ENCODE results near the gene DUSP1.

Gene DUSP1

DNA sequence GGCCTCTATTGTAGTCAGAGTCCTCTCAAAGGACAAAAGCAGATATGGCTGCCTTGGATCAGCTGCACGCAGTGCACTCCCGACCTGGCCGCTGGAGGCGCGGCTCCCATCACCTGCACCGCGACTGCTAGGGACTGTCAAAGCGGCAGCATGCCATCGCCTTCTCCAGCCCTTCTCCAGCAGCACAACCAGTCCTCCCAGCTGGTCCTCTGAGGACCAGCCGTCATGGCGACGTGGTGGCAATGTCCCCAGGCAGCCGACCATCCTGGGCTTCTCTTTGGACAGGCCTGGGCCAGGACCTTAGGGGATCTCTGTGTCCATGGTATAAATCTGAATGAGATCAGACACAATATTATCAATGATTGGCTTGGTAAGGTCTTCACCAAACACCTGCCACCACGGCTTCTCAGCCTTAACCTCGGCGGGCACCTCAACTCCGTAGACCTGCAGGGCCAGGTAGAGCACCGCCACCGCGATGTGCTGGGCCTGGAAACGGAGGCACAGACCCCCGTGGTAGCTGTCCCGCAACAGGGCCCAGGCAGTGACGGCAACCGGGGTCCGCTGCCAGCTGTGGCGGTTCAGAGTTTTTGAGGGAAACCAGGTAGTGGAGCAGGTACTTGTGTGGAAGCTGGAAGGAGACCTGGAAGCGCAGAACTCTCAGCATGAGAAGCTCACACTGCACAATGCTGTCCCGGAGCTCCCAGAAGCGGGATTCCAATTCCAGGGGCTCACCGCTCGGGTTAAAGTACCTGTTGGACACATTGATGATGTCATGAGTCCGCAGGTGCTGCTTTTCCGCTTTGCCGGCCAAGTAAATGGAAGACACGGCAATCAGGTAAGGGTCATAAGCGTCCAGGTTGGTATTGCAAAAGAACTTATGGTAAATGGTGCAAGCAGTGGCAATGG lies 8.5 kb downstream of the DUSP1 start:
- DNase-seq = no peak

GRCh38 chr5:172760959-172761358 lies 10.0 kb downstream of the DUSP1 start:
- no peak for DNase-seq

DNA sequence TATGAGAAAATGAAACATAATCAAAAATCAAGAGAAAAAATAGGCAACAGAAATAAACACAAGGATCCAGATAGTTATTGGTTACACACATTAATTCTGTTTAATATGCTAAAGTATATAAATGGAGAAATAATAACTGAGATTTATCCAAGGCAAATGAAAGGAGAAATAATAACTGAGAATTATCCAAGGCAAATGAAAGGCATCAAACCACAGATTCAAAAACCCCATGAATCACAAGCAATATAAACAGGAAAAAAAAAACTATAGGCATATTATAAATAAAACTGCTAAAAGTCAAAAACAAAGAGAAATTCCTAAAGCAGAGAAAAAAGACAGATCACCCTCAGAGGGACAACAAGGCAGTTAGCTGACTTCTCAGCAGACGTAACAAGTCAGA lies 10.9 kb downstream of the DUSP1 start:
- DNase-seq = no peak

- DNase-seq = peak; percentile 45
Measured at GRCh38 chr5:172758834-172759149, 12.2 kb downstream of the DUSP1 start.

DNA sequence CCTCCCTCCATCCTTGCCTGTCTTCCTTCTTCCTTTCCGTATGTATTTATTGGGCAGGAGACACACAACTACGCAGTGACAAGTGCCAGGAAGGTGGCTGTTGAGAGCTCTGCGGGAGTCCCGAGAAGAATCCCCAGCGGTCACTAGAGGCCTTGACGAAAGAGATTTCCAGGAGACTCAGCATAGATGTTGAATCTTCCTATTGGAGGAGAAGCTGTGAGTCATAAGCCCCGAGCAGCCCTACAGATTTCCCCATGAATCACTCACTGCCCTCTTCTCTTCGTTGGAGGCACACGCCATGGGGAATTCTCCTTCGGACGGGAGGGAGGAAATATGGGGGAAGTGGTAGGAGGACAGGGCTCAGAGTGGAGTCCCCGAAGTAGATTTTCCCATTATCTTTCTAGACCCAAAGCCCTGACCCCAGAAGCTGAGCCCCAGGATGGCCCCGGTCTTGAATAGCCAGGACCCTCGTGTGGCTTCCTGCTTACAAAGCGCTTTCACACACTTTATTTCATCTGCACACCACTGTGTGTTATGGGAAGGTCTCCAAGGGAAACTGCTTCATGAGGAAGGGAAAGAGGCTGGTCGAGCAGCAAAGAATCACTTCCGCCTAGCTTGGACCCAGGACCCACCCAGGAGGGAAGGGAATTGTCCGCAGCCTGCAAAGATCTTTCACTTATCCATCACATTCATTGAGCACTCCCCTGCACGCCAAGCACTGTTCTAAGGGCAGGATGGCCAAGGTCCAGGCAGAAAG lies 12.7 kb downstream of the DUSP1 start:
- no peak for DNase-seq

GRCh38 chr5:172757394-172758010 lies 13.5 kb downstream of the DUSP1 start:
- no peak for DNase-seq

- DNase-seq = no peak
Measured at GRCh38 chr5:172756764-172757393, 14.1 kb downstream of the DUSP1 start.

DNA sequence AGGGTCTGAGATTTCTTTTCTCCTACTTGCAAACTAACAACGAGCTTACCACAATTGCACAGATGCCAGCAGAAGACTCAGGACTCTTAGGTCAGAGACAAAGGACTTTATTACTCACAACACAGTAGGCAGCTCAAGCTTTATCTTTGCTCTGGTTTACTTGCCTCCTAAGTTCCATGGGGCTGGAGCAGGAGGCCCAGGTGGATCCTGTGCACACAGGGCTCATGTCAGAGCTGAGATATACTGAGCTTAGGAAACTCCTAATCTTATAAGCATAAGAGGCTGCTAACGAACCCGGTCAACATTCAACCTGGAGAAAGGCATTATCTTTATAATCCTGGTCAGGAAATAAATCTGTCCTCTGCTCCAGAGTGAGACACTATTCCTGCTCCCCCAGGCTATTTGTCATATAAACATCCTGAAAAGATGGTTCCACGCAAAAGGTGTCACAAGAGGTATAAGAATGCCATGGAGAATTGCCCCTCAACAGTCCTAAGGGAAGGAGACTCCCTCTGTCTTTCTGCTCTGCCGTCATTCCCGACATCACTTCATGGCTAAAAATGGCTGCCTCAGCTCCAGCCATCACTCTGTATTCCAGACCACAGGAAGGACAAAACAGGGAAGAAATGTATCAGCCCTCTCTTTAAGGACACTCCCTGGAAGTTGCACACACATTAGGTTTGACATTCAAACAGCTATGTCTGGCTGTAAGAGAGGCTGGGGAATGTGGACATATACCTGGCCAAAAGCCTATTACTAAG lies 16.2 kb downstream of the DUSP1 start:
- no peak for DNase-seq

GRCh38 chr5:172753101-172753500 lies 17.9 kb downstream of the DUSP1 start:
- DNase-seq = no peak

- DNase-seq = no peak
Measured at GRCh38 chr5:172751761-172752510, 19.1 kb downstream of the DUSP1 start.

GRCh38 chr5:172749881-172750633 lies 20.9 kb downstream of the DUSP1 start:
- DNase-seq = no peak

DNA sequence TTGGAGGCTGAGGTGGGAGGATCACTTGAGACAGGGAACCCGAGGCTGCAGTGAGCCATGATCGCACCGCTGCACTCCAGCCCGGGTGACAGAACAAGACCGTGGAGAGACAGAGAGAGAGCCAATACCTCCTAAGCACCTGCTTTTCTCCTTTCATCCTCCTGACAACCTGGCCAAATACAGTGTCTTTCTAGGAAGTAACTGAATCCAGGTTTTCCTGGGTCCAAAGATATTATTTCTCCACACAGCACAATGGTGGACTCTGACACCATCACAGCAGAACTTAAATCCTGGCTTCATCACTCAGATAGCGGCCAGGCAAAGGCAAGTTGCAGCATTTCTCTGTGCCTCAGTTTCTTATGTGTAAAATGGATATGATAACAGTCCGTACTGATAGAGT lies 21.9 kb downstream of the DUSP1 start:
- DNase-seq = no peak

GRCh38 chr5:172748341-172748843 lies 22.6 kb downstream of the DUSP1 start:
- DNase-seq = no peak

- DNase-seq = no peak
Measured at GRCh38 chr5:172747471-172747870, 23.5 kb downstream of the DUSP1 start.

GRCh38 chr5:172746725-172747124 lies 24.3 kb downstream of the DUSP1 start:
- no peak for DNase-seq

- no peak for DNase-seq
Measured at GRCh38 chr5:172745838-172746237, 25.2 kb downstream of the DUSP1 start.

DNA sequence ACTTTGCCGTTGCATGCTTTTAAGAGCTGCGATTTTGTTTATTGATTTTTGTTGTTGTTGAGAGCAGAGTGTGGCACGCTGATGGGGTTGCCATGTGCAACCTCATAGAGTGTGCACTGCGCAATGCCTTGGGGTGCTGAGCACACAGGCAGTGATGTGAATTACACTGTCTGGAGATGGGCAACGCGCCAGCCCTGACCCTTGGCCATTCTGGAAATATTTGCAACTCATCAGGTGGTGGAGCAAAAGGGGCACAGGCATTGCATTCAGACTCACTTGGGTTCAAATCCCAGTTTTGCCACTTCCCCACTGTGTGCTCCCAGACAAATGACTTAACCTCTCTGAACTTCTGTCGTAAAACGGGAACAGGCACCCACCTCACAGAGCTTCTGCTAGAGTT lies 25.6 kb downstream of the DUSP1 start:
- DNase-seq = no peak

- no peak for DNase-seq
Measured at GRCh38 chr5:172744123-172745104, 26.6 kb downstream of the DUSP1 start.

GRCh38 chr5:172743112-172743959 lies 27.7 kb downstream of the DUSP1 start:
- no peak for DNase-seq

All from hematopoietic multipotent progenitor cell treated with erythropoietin and hydrocortisone succinate and interleukin-3 and kit ligand, for 4 days (in vitro differentiated cells).